Activated CD4-positive, alpha-beta T cell treated with anti-CD3 and anti-CD28 coated beads for 4 hours (primary cell): ENCODE data around the gene TMEM61.
A peak's percentile ranks its signal among the peaks of the same experiment; 100 is the strongest.
"Not testable (repeated sequence)": the region's sequence is repeated elsewhere in the genome, so short reads cannot be mapped to it uniquely, and the experiment has no call there.

Experiments used
- DNase-seq, 2 donors: peaks; one replicate each; pipeline ENCODE4 v3.0.0-alpha.2; 2020

Gene TMEM61

DNA sequence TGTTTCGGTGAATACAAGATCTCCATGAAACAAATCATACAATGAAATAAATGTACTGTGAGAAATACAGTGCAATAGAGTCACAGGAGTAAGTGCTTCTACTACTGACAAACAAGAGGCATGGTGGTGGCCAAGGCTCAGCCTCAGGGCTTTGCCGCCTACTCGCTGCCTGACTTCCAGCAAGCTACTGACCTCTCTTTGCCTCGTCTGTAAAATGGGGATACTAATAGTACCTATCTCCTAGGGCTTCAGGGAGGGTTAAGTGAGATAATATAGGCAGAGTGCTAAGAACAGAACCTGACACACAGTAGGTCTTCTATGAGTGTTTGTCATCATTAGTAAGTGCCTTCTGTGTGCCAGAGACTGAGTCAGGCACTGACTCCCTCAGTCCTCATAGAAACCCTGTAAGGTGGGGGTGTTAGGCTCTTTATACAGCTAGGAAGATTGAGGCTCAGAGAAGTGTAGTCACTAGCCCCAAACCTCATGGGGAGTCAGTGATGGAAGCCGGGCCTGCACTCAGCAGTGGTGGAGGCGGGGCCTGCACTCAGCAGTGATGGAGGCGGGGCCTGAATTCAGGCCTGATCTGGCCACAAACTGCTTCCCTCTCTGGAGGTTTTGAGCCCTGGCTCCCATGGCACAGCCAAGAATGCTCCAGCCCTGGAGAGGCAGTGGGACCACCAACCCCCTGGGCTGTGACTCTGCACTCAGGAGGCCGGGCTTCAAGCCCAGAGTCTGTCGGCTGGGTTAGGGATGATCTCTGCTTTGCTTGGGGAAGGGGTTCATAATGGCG, 25.1 kb downstream of the TMEM61 start:
- no peak for DNase-seq

DNA sequence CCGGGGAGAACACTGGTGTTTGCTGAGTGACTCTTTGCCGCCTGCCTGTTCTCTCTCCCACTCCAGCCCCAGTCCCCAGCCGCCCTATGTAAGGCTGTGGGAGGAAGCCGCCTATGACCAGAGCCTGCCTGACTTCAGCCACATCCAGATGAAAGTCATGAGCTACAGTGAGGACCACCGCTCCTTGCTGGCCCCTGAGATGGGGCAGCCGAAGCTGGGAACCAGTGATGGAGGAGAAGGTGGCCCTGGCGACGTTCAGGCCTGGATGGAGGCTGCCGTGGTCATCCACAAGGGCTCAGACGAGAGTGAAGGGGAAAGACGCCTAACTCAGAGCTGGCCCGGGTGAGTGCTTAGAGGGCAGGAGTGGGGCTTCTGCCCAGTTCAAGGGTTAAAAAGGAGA, 26.5 kb downstream of the TMEM61 start:
- DNase-seq, result no peak

DNA sequence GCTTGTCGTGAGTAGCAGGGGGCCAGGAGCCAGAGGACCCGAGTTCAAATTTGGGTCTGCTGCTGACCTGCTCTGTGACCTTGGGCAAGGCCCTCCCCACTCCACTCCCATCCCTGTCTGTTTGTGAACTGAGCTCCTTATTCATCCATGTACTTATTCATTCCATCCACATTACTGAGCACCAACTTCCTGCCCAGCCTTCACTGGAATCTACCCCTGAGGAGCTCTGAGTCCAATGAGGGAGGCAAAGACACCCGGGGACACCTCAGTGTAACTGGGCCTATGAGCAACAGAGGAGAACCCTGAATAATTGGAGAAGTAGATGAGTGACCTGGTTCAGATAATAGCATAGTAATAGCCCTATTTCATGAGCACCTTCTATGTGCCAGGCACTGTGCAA, 27.2 kb downstream of the TMEM61 start:
- no peak for DNase-seq

DNA sequence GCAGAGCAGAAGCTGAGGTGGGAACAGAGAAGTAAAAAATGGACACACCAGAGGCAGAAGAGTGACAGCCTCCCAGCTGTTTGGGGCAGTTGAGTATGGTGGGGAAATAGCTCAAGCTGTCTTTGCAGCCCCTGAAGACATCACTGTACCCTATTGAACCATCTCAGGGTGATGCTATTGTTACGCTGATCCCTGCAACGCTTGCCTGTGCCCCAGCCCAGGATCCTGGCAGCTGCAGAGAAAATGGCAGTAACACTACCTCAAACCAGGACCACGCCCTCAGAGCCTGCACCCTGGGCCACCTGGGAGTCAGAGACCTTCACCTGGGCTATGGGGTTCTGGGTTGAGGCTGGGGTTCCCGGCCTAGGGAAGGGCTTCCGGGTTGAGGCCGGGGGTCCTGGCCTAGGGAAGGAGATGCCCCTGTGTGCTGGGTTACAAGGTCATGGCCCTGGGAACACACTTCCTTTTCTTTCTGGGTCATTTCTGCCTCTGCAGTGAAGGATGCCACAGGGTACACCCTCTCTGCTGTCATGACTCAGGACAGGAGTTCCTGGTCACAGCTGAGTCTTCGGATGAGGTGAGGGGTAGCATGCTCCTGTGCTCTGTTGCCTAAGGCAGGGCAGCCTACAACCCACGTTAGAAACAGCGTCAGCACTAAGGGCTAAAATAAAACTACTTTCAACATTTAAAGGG, 29.9 kb downstream of the TMEM61 start:
- DNase-seq, result no peak

DNA sequence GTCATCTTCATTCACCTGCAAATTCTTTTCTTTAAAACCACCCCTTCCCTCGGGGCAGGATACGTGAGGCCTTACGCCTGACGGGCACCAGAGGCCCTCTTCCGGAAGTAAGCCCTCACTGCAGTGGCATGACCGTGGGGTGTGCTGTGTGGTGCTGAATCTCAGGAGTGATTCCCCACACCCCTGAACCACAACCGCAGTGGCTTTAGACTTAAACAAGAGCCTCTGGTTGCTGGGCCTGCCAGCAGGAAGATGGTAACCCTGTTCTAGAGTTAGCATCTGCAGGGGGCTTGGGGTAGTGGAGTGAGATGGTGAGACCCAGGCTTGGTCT, 30.4 kb downstream of the TMEM61 start:
- no peak for DNase-seq

DNA sequence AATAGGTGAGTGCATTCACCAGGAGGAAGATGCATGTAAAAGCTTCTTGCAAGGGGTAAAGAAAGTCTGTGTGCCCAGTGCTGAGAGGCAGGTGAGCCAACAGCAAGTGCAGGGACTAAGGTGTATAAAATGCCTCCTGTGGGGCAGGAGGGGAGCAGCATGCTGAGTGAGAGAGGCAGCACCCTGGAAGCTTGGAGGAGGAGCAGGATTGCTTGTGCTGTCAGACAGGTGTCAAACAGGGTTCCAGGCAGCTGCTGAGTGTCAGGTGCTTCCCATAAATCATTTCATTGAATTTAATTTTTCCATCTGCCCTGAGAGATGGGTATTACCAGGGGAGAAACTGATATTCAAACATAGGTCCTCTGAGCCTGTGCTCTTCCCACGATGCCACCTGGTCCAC, 32.2 kb downstream of the TMEM61 start:
- no peak for DNase-seq

DNA sequence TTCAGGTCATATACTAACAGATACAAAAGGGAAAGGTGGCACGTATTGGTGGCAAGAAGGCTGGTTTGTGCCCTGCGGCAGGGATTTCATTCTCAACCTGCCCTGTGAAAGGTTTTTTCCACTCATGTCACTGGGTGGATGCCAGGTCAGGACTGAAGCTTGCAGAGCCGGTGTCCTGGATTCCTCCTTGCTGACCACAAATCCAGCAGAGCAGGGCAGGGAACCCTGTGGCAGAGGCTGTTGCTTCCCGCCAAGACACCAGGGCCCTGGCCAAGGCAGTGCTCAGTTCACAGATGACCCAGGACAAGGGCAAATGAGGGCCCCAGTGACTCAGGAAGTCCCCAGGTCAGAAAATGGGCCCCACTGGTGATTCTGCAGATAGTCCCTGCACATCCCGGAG, 34.7 kb downstream of the TMEM61 start:
- DNase-seq, result no peak

DNA sequence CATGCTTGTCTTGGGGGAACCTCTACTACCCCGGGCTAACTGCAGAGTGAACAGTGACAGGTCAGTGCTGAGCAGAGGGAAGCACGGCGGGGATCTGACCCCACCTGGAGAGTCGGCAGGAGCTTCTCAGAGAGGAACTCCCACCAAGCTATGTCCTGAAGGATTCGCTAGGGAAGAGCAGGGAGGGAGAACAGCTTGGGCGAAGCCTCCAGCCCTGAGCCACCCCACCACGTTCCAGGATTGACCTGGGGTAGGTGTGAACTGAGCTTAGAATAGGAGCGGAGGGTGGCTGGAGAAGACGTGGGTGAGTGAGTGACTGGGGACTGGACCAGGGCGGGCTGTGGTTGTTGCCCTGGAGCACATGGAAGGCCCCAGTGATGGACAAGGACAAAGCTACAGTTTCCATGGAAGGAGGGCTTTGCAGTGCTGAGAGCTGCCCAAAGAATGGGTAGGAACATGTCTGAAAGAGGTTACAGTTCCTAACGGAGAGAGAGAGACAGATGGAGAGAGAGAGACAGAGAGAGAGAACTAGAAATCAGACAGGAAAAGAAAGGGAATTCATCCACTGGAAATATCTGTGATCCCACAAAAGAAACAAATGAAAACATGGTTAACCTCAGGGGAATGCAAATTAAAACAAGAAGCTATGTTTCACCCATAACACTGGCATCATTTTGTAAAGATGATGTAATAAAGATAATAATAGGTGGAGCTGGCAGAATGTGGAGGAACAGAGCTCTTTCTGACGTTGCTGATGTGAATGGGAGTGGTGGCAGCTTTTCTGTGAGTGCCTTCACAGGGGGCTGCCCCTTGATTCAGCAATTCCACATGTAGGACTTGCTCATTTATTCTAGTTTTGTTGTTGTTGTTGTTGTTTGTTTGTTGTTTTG, 35.5 kb downstream of the TMEM61 start:
- no peak for DNase-seq

DNA sequence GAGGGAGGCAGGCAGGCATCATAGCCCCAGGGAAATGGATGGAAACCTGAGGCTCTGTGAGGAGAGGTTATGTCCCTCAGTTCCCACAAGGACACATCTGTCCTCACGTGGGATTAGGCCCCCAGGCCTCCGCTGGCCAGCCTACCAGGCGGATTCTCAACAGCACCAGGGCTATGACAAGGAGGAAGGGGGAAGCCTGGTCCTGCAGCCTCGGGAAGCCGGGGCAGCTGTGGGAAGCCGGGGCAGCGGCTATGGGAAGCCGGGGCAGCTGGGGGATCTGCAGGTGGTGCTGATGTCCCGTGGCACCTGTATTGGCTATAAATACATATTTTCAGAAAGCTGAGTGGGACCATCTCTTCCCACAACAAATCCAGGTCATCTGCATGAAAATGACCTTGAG, 38.0 kb downstream of the TMEM61 start:
- DNase-seq, result no peak

DNA sequence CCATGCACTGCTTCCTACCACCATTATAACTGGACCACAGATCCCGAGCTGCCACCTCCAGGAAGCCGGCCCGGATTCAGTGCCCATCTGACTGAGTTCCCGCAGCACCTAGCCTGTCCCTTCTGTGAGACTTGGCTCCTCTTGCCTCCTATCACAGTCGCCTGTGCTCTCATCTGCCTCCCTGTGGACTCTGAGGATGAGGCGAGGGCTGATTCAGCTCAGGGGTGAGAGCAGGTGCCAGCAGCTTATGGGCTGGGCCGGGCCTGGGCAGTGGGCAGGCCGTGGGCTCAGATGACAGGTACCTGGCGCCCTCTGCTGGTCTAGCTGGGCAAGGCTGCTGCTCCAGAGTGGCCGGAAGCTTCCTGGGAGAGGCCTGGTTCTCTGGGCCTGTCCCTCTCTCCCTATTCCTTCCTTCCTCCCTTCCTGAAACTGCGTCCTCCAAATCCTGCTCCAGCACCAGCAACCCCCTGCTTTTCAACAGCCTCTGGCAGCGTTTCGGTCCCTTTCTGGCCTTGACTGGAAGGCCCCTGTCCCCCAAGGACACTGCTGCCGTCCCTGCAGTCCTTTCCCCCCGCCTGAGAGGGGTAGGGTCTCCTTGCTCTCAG, 41.6 kb downstream of the TMEM61 start:
- DNase-seq, result peak; percentile 41 to 57

DNA sequence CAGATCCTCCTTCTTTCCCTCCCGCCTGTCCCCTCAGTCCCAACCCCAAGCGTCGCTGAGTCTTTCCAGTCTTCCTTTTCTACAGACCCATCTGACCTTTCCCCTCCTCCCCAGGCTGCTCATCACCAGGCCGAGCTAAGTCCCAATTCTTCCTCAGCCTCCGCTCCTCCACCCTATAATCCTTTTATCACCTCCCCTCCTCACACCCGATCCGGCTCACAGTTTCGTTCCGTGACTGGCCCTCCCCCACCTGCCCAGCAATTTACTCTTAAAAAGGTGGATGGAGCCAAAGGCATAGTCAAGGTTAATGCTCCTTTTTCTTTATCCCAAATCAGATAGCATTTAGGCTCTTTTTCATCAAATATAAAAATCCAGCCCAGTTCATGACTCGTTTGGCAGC, 43.7 kb downstream of the TMEM61 start:
- DNase-seq, result not testable (repeated sequence)

DNA sequence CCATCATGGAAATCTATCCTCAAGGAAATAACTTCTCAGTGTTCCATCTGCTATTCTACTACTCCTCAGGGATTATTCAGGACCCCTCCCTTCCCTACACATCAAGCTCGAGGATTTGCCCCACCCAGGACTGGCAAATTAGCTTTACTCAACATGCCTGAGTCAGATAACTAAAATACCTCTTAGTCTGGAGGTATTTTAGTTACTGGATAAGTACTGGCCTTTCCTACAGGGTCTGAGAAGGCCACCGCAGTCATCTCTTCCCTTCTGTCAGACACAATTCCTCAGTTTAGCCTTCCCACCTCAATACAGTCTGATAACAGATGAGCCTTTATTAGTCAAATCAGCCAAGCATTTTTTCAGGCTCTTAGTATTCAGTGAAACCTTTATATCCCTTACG, 46.3 kb downstream of the TMEM61 start:
- not testable (repeated sequence) for DNase-seq

DNA sequence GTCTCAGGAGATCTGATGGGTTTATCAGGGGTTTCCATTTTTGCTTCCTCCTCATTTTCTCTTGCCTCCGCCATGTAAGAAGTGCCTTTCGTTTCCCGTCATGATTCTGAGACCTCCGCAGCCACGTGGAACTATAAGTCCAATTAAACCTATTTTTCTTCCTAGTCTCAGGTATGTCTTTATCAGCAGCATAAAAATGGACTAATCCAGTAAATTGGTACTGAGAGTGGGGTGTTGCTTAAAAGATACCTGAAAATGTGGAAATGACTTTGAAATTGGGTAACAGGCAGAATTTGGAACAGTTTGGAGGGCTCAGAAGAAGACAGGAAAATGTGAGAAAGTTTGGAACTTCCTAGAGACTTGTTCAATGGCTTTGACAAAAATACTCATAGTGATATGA, 50.7 kb downstream of the TMEM61 start:
- not testable (repeated sequence) for DNase-seq

DNA sequence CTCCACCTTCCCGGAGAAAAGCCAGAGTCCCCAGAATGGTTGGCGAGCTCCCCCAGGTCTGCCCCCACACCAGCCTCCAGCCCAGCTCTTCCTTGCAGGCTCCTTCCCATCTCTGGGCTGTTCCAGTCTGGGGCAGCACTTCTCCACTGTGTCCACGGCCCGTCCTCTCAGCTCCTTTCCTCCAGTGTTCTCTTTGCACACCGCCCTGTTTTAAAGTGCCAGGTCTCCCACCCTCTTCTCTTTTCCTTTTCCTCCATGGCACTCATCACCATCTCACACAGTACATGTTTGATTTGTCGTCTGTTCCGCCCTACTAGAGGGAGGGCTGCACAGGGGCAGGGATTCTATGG, 52.8 kb downstream of the TMEM61 start:
- DNase-seq, result no peak

DNA sequence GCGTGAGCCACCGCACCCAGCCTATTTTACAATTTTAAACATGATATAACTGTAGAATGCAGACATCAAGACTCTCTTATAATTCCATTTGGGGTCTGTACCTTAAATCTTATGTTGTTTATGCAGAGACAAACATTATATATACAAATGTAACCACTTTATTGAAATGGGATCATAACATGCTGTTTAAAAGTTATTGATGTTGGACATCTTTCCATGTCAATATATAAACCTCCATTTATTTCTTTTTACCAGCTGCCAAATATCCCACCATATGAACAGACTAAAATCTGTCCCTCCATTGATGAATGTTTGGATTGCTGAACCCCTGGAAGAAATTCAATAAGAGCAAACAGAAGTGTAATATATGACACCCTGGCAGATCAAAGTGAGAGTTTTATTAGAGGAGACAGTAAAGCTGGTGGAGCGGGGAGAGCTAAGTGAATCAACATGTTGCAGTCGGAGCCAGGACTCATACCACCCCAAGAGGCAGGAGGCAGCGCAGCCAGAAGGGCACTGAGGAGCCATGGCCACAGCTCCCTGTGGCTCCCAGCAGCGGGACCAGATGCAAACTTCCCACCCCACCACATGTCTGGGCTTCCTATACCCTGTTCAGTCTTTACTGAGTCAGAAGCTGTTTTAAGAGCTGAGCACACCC, 54.2 kb downstream of the TMEM61 start:
- no peak for DNase-seq

DNA sequence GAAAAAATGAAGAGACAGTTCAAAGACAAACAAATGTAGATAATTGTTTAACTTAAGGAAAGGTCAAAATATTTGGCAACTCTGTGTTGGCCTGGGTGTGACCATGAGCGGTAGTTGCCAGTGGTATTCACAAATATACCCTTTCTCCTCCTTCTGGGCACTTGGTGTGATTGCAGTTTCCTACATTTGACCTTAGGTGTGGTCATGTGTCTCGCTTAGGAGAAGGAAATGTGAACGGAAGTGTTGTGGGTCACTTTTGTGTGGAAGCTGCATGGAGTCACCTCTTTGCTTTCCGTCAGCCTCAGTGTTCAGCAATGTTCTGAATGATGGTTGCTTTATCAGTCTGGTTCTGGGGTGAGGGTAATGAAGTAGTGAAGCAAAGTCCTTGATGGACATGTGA, 55.5 kb downstream of the TMEM61 start:
- no peak for DNase-seq

DNA sequence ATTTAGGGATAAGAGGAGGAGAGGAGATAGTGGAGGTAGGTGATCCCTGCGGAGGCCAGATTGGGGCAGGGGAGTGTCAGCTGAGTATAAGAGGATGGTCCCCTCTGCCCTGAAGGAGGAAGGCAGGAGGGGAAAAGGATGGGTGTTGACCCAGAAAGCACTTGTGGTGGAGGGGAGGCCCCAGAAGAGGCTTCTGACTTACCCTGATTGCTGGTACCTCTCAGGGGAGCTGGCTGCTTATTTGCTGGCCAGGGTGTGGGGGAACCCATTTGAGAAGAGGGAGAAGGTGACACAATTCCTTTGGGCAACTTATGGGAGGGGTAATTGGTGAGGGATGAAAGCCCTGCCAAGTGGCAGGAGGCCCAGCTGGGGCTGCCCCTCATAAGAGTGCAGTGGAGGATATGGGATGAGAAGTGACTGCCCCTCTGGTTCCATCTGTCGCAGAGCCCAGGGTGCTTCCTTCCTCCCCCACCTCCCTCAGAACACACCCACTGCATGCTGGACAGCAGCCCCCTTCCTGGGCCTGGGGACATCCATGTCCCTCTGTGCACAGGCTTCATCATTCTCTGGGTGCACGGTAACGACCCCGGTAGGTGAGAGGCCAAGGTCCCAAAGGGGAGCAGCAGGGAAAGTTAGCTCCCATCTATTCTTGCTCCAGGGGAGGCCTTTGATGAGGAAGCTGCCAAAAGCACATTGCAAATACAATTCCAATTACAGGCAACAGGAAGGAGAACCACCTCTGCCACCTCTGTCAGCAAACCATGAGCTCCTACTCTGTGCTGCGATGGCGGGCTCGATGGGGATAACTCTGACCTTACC, 57.5 kb downstream of the TMEM61 start:
- DNase-seq, result no peak

DNA sequence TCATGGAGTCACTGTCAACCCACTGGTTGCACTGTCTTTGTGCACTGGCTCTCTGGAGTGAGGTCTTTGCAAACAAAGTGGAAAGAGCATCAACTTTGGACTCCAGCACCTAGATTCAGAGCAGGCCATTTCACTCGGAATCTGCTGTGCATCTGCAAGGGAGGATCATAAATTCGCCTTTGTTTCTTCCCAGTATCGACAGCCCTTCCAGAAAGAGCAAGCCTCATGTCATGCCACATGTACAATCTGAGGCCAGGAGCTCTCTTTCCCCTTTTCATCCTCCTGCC, 58.1 kb downstream of the TMEM61 start:
- no peak for DNase-seq

DNA sequence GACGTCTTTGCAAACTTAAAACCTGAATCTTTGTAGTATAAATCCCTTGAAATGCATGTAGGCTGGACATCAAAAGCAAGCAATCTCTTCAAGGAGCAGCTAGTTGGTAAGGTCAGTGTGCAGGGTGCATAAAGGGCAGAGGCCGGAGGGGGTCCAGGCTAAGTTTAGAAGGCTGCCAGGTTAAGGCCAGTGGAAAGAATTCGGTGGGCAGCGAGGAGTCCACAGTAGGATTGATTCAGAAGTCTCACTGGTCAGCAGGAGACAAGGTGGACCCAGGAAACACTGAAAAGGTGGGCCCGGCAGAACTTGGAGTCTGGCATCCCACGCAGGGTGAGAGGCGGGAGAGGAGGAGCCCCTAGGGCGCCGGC, 58.5 kb downstream of the TMEM61 start:
- no peak for DNase-seq

DNA sequence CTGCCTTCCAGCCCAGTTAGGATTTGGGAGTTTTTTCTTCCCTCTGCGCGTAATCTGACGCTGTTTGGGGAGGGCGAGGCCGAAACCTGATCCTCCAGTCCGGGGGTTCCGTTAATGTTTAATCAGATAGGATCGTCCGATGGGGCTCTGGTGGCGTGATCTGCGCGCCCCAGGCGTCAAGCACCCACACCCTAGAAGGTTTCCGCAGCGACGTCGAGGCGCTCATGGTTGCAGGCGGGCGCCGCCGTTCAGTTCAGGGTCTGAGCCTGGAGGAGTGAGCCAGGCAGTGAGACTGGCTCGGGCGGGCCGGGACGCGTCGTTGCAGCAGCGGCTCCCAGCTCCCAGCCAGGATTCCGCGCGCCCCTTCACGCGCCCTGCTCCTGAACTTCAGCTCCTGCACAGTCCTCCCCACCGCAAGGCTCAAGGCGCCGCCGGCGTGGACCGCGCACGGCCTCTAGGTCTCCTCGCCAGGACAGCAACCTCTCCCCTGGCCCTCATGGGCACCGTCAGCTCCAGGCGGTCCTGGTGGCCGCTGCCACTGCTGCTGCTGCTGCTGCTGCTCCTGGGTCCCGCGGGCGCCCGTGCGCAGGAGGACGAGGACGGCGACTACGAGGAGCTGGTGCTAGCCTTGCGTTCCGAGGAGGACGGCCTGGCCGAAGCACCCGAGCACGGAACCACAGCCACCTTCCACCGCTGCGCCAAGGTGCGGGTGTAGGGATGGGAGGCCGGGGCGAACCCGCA, 59.1 kb downstream of the TMEM61 start, which contains the start of gene PCSK9:
Gene PCSK9 (plus strand): TSS at position 207 of the 741 bp plus-strand sequence. CDS start 290 bp downstream, at position 497.
- DNase-seq, result no peak
